Measurements from ENCODE around the gene DOCK9.
"Not testable (repeated sequence)": the region's sequence is repeated elsewhere in the genome, so short reads cannot be mapped to it uniquely, and the experiment has no call there.

The DOCK9 gene

GRCh38 chr13:98816406-98816805 is 161.5 kb downstream of the DOCK9 start:
- DNase-seq = no peak

GRCh38 chr13:98813993-98814392 is 163.9 kb downstream of the DOCK9 start:
- DNase-seq = no peak

GRCh38 chr13:98812186-98812790 is 165.6 kb downstream of the DOCK9 start:
- not testable (repeated sequence) for DNase-seq

GRCh38 chr13:98810746-98811145 is 167.1 kb downstream of the DOCK9 start:
- DNase-seq = no peak

- DNase-seq = no peak
Observed at GRCh38 chr13:98809345-98809777, 168.5 kb downstream of the DOCK9 start.

GRCh38 chr13:98807774-98808173 is 170.1 kb downstream of the DOCK9 start:
- no peak for DNase-seq

- DNase-seq = no peak
Observed at GRCh38 chr13:98804336-98804855, 173.5 kb downstream of the DOCK9 start.

- DNase-seq = no peak
Observed at GRCh38 chr13:98803921-98804320, 173.9 kb downstream of the DOCK9 start.

GRCh38 chr13:98803111-98803561 is 174.7 kb downstream of the DOCK9 start:
- no peak for DNase-seq

GRCh38 chr13:98802559-98802958 is 175.3 kb downstream of the DOCK9 start:
- DNase-seq = no peak

GRCh38 chr13:98801626-98802418 is 176.0 kb downstream of the DOCK9 start:
- DNase-seq = no peak

- DNase-seq = no peak
Observed at GRCh38 chr13:98800078-98800477, 177.8 kb downstream of the DOCK9 start.

GRCh38 chr13:98798849-98799645 is 178.8 kb downstream of the DOCK9 start:
- no peak for DNase-seq

GRCh38 chr13:98797456-98797855 is 180.4 kb downstream of the DOCK9 start:
- DNase-seq = peak; percentile 9

GRCh38 chr13:98796798-98797197 is 181.1 kb downstream of the DOCK9 start:
- no peak for DNase-seq

- no peak for DNase-seq
Observed at GRCh38 chr13:98796191-98796590, 181.7 kb downstream of the DOCK9 start.

- DNase-seq = no peak
Observed at GRCh38 chr13:98795220-98795619, 182.6 kb downstream of the DOCK9 start.

GRCh38 chr13:98794498-98794897 is 183.4 kb downstream of the DOCK9 start:
- DNase-seq = no peak

GRCh38 chr13:98792785-98793495 is 184.9 kb downstream of the DOCK9 start:
- DNase-seq = no peak

GRCh38 chr13:98792321-98792720 is 185.5 kb downstream of the DOCK9 start:
- DNase-seq = no peak

- no peak for DNase-seq
Observed at GRCh38 chr13:98791611-98792010, 186.3 kb downstream of the DOCK9 start.

- no peak for DNase-seq
Observed at GRCh38 chr13:98787996-98788395, 189.9 kb downstream of the DOCK9 start.

- no peak for DNase-seq
Observed at GRCh38 chr13:98787173-98787572, 190.7 kb downstream of the DOCK9 start.
